GM19452 (cell line): Measurements from ENCODE around the gene PCBP3.
"Not testable (repeated sequence)": the region's sequence is repeated elsewhere in the genome, so short reads cannot be mapped to it uniquely, and the experiment has no call there.

Experiments
- ATAC-seq: cut with Tn5 transposase; IDR thresholded peaks from one replicate; pipeline ENCODE4 v1.9.1; 2021; ENCODE audit not compliant: unreplicated experiment

The PCBP3 gene

GRCh38 chr21:45836694-45837670 lies 193.5 kb downstream of the PCBP3 start:
- ATAC-seq = no peak

GRCh38 chr21:45837936-45838335 lies 194.4 kb downstream of the PCBP3 start:
- no peak for ATAC-seq

DNA sequence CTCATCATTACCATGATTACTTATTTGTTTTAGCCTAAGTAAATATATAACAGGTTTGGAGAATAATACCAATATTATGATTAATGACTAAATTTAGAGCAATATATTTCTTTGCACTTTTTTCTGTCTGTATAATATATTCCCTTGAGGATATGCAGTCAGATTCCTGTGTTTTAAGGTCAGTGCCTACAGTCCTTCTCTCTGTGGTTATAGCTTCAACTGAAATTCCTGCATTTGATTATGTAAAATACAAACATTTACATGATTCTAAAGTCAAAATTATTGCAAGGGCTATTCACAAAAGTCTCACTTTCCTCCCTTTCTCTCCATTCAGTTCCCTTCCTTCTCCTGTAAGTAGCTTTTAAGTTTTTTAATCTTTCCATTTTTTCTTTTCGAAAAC lies 195.1 kb downstream of the PCBP3 start:
- ATAC-seq = no peak

GRCh38 chr21:45839274-45839673 lies 195.7 kb downstream of the PCBP3 start:
- no peak for ATAC-seq

GRCh38 chr21:45841033-45841432 lies 197.5 kb downstream of the PCBP3 start:
- no peak for ATAC-seq

GRCh38 chr21:45843426-45843825 lies 199.9 kb downstream of the PCBP3 start:
- ATAC-seq = no peak

DNA sequence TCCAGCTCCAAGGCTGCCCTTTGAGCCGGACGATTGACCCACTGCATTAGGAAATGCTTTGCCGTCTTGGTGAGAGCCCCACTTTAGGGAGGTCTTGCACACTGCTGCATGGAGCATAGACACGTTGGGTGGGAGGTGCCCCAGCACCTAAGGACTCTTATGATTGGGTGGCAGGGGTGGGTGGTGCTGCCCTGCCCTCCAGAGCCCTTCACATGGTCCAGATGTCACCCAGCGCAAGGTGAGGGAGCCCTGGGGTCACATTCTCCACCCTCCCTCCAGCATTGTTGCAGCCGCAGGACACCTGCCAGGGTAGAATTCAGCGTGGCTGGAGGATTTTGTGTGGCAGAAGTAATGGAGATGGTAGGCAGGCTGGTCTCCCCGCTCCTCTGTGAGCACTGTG lies 200.7 kb downstream of the PCBP3 start:
- no peak for ATAC-seq

DNA sequence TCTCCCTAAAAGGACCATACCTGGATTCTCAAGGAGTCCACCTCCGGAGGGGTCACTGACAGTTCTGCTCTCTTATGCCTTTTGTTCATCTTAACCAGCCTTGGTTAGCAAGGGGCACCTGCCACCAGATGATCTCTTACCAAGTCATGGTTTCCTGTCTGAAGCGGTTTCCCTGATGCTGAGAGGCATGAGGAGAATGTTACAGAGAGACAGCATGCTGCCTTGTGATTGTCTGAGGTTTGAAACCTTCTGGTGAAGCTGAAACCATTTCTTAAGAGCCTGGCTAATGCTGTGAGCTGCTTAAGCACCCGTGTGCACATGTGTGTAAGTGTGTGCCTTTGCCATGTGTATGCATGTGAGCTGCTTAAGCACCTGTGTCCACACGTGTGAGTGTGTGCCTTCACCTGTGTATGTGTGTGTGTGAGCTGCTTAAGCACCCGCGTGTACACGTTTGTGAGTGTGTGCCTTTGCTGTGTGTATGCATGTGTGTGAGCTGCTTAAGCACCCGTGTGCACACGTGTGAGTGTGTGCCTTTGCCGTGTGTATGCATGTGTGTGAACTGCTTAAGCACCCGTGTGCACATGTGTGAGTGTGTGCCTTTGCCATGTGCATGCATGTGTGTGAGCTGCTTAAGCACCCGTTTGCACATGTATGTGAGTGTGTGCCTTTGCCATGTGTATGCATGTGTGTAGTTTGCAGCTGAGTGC lies 201.7 kb downstream of the PCBP3 start:
- ATAC-seq = no peak

DNA sequence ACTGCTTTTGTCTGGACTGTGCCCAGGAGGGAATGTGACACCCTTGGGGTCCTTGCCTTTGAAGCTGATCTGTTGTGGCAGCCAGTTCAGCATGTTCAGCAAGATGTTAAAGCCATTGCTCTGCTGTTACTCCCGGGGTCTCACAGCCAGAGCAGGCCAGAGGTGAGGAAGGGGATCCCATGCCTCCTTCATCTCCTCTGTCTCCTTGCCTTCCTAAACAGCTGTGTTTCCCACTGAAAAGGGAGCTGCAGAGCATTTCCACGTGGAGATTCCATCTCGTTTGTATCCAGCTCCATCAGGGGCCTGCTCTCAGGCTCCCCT lies 202.2 kb downstream of the PCBP3 start:
- no peak for ATAC-seq

GRCh38 chr21:45846373-45847160 lies 203.0 kb downstream of the PCBP3 start:
- no peak for ATAC-seq

DNA sequence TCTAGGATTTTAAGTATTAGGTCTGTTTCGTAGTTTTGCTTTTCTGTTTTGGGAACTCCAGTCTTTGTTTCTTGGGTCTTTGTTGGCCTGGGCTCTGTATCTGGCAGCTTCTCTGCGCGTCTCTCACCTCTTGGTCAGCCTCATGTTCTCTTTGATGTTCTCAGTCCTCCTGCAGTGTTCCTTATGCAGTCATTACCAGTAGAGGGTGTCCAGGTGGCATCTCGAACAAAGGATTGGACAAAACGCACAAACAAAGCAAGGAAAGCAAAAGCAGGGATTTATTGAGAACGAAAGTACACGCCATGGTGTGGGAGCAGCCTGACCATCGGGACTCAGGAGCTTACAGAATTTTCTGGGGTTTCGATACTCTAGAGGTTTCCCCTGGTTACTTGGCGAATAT lies 204.3 kb downstream of the PCBP3 start:
- ATAC-seq = no peak

- no peak for ATAC-seq
These were observed 204.8 kb downstream of the PCBP3 start for GRCh38 chr21:45848331-45848730.

GRCh38 chr21:45848805-45849204 lies 205.3 kb downstream of the PCBP3 start:
- ATAC-seq = no peak

- no peak for ATAC-seq
These were observed 206.1 kb downstream of the PCBP3 start for GRCh38 chr21:45849651-45850050.

DNA sequence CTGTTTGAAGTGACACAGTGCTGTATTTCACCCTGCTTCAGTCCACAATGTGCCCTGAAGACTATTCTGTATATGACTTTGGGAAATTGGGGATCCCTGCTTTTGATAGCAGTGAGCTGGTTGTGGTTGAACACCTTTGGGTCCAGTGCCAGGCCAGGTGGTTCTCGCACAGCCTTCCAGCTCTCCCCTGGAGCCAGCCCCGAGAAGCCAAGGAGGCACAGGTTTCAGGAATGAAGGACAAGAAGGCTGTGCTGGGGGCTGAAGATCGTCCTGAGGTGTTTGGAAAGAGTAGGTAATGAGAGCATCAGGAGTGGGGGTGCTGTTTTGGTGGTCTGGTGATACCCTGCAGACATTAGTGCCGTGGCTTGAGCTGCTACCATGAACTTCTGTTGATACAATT lies 206.7 kb downstream of the PCBP3 start:
- no peak for ATAC-seq

DNA sequence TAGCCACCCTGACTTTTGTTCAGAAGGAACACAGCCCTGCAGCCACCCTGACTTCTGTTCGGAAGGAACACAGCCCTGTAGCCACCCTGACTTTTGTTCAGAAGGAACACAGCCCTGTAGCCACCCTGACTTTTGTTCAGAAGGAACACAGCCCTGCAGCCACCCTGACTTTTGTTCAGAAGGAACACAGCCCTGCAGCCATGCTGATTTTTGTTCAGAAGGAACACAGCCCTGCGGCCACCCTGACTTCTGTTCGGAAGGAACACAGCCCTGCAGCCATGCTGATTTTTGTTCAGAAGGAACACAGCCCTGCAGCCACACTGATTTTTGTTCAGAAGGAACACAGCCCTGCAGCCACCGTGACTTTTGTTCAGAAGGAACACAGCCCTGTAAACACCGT lies 208.9 kb downstream of the PCBP3 start:
- not testable (repeated sequence) for ATAC-seq

DNA sequence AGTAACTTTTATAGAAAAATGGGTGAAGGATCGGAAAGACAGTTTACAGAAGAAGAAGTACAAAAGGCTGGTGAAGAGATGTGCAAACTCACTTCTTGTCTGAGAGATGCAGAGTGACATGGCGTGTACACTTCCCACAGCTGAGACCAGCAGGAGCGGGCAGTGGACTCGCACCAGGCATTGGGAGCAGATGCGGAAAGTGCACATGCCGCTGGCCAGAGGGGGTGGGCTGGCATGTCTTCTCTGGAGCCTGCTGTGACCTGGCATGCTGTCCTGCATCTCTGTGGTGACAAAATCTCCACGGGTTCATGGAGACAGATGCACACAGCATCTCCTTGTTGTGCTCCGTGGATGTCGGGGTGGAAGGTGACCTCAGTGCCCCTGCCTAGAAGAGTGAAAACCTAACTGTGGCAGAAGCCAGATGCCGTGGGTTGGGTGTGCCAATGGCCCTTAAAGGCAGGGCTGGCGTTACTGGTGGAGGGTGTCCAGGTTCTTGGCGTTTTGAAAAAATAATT lies 209.4 kb downstream of the PCBP3 start:
- ATAC-seq = no peak

DNA sequence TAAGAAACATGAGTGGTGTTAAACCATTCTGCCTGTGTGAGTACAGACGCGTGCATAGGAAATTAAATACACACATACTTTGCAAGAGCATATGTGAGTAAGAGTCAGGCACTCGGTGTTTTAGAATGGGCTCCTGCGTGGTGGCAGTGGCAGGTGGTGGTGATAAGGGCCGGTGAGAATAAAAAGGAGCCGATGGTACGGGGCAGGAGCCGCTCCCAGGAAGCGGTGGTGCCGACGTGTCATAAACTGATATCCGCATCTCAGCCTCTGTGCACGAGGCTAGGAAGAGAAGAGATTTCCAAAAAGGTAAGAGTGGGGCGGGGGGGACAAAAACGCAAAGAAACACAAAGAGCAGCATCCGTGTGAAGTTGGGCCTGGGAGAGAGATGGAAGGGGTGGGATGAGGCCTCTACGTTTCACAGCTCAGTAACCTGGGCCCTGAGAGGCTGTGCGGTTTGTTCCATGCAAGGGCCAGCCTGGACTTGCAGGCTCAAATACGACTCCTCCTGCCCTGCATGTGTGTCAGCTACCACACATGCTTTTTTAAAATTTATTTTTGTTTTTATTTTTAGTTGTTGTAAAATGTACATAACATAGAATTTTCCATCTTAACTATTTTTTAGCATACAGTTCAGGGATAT lies 210.3 kb downstream of the PCBP3 start:
- no peak for ATAC-seq

DNA sequence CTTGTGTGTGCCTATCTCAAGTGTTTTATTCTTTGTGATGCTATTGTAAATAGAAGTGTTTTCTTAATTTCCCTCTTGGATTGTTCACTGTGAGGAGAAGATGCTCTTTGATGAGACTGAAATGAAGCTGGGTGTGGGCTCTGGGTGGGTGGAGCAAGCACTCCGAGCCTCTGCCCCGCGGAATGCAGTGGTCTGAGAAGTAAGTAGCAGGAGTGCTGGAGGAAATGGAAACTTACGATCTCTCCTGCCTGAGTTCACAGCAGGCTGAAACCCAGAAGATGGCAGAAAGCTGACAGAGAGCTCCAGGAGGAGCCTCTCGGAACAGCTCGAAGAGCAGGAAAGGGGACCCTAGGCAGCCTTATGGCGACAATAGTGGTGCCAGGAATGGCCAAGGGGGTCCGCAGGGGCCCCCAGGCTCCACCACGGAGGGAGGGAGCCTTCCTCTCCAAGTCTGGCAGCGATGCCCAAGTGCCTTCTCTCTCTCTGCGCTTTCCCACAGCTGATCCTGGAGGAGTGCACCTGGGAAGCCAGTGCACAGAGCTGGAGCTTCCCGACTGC lies 211.2 kb downstream of the PCBP3 start:
- ATAC-seq = no peak

- ATAC-seq = no peak
These were observed 211.8 kb downstream of the PCBP3 start for GRCh38 chr21:45855248-45855811.
